CD14-positive monocyte (primary cell): ENCODE measurements around the gene GPRIN3. TPM values are rescaled to one million over a fixed set of nuclear protein-coding genes. Genes with fewer than 3 reads are reported as not detected.

Source experiments
- DNase-seq, 3 donors: peaks; one replicate each; pipeline ENCODE4 v3.0.0-alpha.2; 2011 to 2022
- H2AFZ ChIP-seq: 2 replicates; pipeline ENCODE4 v1.6.0; 2012; ENCODE audit warnings: mild to moderate bottlenecking, low read depth, low read length, inconsistent platforms; ENCODE audit not compliant: insufficient read depth, poor library complexity, severe bottlenecking
- H3K27ac ChIP-seq, 2 donors: 1 replicate in 1 of 2; 2 replicates in 1 of 2; pipeline ENCODE4 v1.5.1; 2012 to 2013; ENCODE audit warnings: low read length in 2 of 2, control low read depth in 1 of 2, inconsistent platforms in 1 of 2, low read depth in 1 of 2, mild to moderate bottlenecking in 1 of 2
- H3K27me3 ChIP-seq, 2 donors: one replicate each; pipeline versions ENCODE4 v1.6.0 to v1.6.1; 2011 to 2013; ENCODE audit warnings: low read length in 2 of 2; ENCODE audit not compliant: control insufficient read depth in 2 of 2, insufficient read depth in 2 of 2
- H3K36me3 ChIP-seq, 2 donors: replicated peaks in 1 of 2; 1 replicate in 1 of 2; 2 replicates in 1 of 2; pipeline versions ENCODE4 v1.5.1 to v1.6.1; 2012 to 2013; ENCODE audit warnings: low read length in 2 of 2, control low read depth in 1 of 2, inconsistent platforms in 1 of 2, mild to moderate bottlenecking in 1 of 2; ENCODE audit not compliant: insufficient read depth in 2 of 2, control insufficient read depth in 1 of 2
- H3K4me1 ChIP-seq, 2 donors: 1 replicate in 1 of 2; 2 replicates in 1 of 2; pipeline versions ENCODE4 v1.5.1 to v1.6.1; 2012 to 2013; ENCODE audit warnings: low read length in 2 of 2, control low read depth in 1 of 2, inconsistent platforms in 1 of 2, mild to moderate bottlenecking in 1 of 2, moderate library complexity in 1 of 2; ENCODE audit not compliant: insufficient read depth in 2 of 2, control insufficient read depth in 1 of 2
- H3K4me2 ChIP-seq: replicated peaks from 2 replicates; pipeline ENCODE3; 2012; ENCODE audit warnings: low read length, moderate library complexity, mild to moderate bottlenecking; ENCODE audit not compliant: poor library complexity, severe bottlenecking; ENCODE audit errors: extremely low read depth
- H3K4me3 ChIP-seq, 3 experiments: fragments of 200-600 bp in 1 of 3; sonication (generic) in 1 of 3; replicated peaks in 1 of 3; 1 replicate in 2 of 3; 2 replicates in 1 of 3; pipeline ENCODE4 v1.5.1; 2011 to 2013; ENCODE audit warnings: low read length in 3 of 3, mild to moderate bottlenecking in 3 of 3, control low read depth in 2 of 3, low read depth in 2 of 3, inconsistent platforms in 1 of 3, moderate library complexity in 1 of 3
- H3K79me2 ChIP-seq: 2 replicates; pipeline ENCODE4 v1.6.0; 2012; ENCODE audit warnings: mild to moderate bottlenecking, control low read depth, inconsistent platforms, low read length, moderate library complexity; ENCODE audit not compliant: insufficient read depth
- H3K9ac ChIP-seq: 2 replicates; pipeline ENCODE4 v1.6.0; 2017; ENCODE audit warnings: low read length, mild to moderate bottlenecking; ENCODE audit not compliant: insufficient read depth, poor library complexity, severe bottlenecking
- H3K9me3 ChIP-seq, 2 donors: replicated peaks in 1 of 2; 1 replicate in 1 of 2; 2 replicates in 1 of 2; pipeline versions ENCODE4 v1.5.1 to v1.6.1; 2012 to 2013; ENCODE audit warnings: low read length in 2 of 2, control low read depth in 1 of 2; ENCODE audit not compliant: control insufficient read depth in 1 of 2, insufficient read depth in 1 of 2
- H4K20me1 ChIP-seq: 2 replicates; pipeline ENCODE4 v1.6.0; 2012; ENCODE audit warnings: mild to moderate bottlenecking, low read length, control low read depth, moderate library complexity; ENCODE audit not compliant: insufficient read depth
- H3K27ac Mint-ChIP-seq, 7 donors: one replicate each; pipeline ENCODE4 v1.8.0; 2020; ENCODE audit warnings: mild to moderate bottlenecking in 7 of 7, mixed read lengths in 7 of 7, moderate library complexity in 6 of 7, inconsistent platforms in 2 of 7
- H3K27me3 Mint-ChIP-seq, 3 donors: one replicate each; pipeline ENCODE4 v1.8.0; 2021 to 2022; ENCODE audit warnings: low read depth in 3 of 3, mild to moderate bottlenecking in 3 of 3, mixed read lengths in 3 of 3, moderate library complexity in 3 of 3, inconsistent platforms in 1 of 3
- H3K36me3 Mint-ChIP-seq, 2 donors: one replicate each; pipeline ENCODE4 v1.8.0; 2020; ENCODE audit warnings: mixed read lengths in 2 of 2, inconsistent platforms in 1 of 2, mild to moderate bottlenecking in 1 of 2
- H3K4me1 Mint-ChIP-seq: one replicate; pipeline ENCODE4 v1.8.0; 2020; ENCODE audit warnings: mild to moderate bottlenecking, mixed read lengths
- H3K4me3 Mint-ChIP-seq, 2 donors: one replicate each; pipeline ENCODE4 v1.8.0; 2020; ENCODE audit warnings: mild to moderate bottlenecking in 2 of 2, mixed read lengths in 2 of 2, moderate library complexity in 1 of 2
- H3K9me3 Mint-ChIP-seq, 7 donors: one replicate each; pipeline ENCODE4 v1.8.0; 2020 to 2022; ENCODE audit warnings: mixed read lengths in 7 of 7, mild to moderate bottlenecking in 6 of 7, moderate library complexity in 6 of 7, inconsistent platforms in 2 of 7
- CTCF ChIP-seq: fragments of 200-600 bp; IDR thresholded peaks from one replicate; pipeline ENCODE4 v1.8.0; 2022; ENCODE audit warnings: antibody characterized with exemption, mild to moderate bottlenecking
- WGBS: methylation state at CpG from one replicate; pipeline ENCODE4 v1.1.5; 2013; ENCODE audit warnings: missing lambda C conversion rate; ENCODE audit not compliant: insufficient coverage; 5-methylcytosine and 5-hydroxymethylcytosine counted together
- intact Hi-C, 2 donors: fragments of 100-400 bp; cut with micrococcal nuclease; formaldehyde crosslinking; loops; one replicate each; pipeline versions ENCODE4 v1.15.0 to v1.15.1; 2023
- polyA plus RNA-seq, 3 donors: library from polyadenylated mRNA; depleted of rRNA in 1 of 3; unstranded in 2 of 3; stranded (reverse) in 1 of 3; fragments of 300-500 nt in 2 of 3; fragments of >200 nt in 1 of 3; fragmentation: Illumina TruSeq in 2 of 3; gene quantifications; 1 replicate in 2 of 3; 2 replicates in 1 of 3; pipeline ENCODE4 v1.2.3, GENCODE V29; 2012 to 2021

GPRIN3 gene
- polyA plus RNA-seq, 3 donors = 1.1 to 3.3 (median 2.3) TPM

GRCh38 chr4:89298788-89299152 lies 8.8 kb downstream of the GPRIN3 start:
- peaks cover 58% of the 10 kb centered on the region for H3K4me1 Mint-ChIP-seq
- H3K79me2 ChIP-seq = peaks cover 12% of the 10 kb centered on the region

GRCh38 chr4:89298155-89298554 lies 9.4 kb downstream of the GPRIN3 start:
- H3K4me1 ChIP-seq = peaks cover 42 to 69% of the 10 kb centered on the region in 2 donors
- no peaks in the 10 kb centered on the region for H3K27me3 ChIP-seq
- peak in 2 of 3 donors; percentile 17 to 43 for DNase-seq
- intact Hi-C loops = loop anchor here in 1 of 2 donors (5.0 kb wide), 1 partner anchor 34 kb away; no protein-coding TSS in a partner anchor
- H2AFZ ChIP-seq = no peak overlapping the region
- Mint-ChIP-seq H3K9me3 (peaks cover 0 to 2% (median 0%) of the 10 kb centered on the region in 7 donors), H3K4me1 (peaks cover 58% of the 10 kb centered on the region), H3K36me3 (peaks cover 0 to 2% of the 10 kb centered on the region in 2 donors), H3K4me3 (peak overlapping the region; percentile 17 to 72), H3K27me3 (peaks cover 0 to 2% (median 2%) of the 10 kb centered on the region in 3 donors), H3K27ac (peak overlapping the region in 6 of 7 donors; percentile 13 to 85 (median 81))
- peaks cover 12% of the 10 kb centered on the region for H3K79me2 ChIP-seq
- H3K9me3 ChIP-seq = no peaks in the 10 kb centered on the region
- WGBS = 0% methylated on average over 1 of the region's 2 CpGs
- H3K4me3 ChIP-seq = peak overlapping the region in 1 of 3 experiments; percentile 0
- no peaks in the 10 kb centered on the region for H3K36me3 ChIP-seq
- H4K20me1 ChIP-seq = no peaks in the 10 kb centered on the region
- no peak overlapping the region for H3K9ac ChIP-seq
- TF ChIP-seq CTCF = no peak
- peak overlapping the region in 1 of 2 donors; percentile 2 for H3K27ac ChIP-seq
- peak overlapping the region; percentile 75 for H3K4me2 ChIP-seq

More at GRCh38 chr4:89298788-89299152, 8.8 kb downstream of the GPRIN3 start:
- peaks cover 0 to 2% (median 2%) of the 10 kb centered on the region in 3 donors for H3K27me3 Mint-ChIP-seq
- H3K27ac Mint-ChIP-seq = peak overlapping the region in 6 of 7 donors; percentile 60 to 86 (median 70)
- intact Hi-C loops = loop anchor here in 1 of 2 donors (5.0 kb wide), 1 partner anchor 34 kb away; no protein-coding TSS in a partner anchor
- peaks cover 0 to 2% (median 0%) of the 10 kb centered on the region in 7 donors for H3K9me3 Mint-ChIP-seq
- H3K27ac ChIP-seq = peak overlapping the region in 1 of 2 donors; percentile 63
- peak overlapping the region; percentile 76 to 98 for H3K4me3 Mint-ChIP-seq
- DNase-seq = no peak
- H3K4me1 ChIP-seq = peaks cover 46 to 68% of the 10 kb centered on the region in 2 donors
- H3K27me3 ChIP-seq = no peaks in the 10 kb centered on the region
- H2AFZ ChIP-seq = peak overlapping the region; percentile 71
- H3K4me3 ChIP-seq = peak overlapping the region; percentile 23 to 84 (median 74)
- peak overlapping the region; percentile 75 for H3K4me2 ChIP-seq
- no CpG with 5 or more reads among the region's 2 CpGs for WGBS
- H3K36me3 Mint-ChIP-seq = peaks cover 0 to 2% of the 10 kb centered on the region in 2 donors
- peak; percentile 23 for TF ChIP-seq CTCF
- no peaks in the 10 kb centered on the region for H3K9me3 ChIP-seq
- H3K9ac ChIP-seq = peak overlapping the region; percentile 41
- no peaks in the 10 kb centered on the region for H4K20me1 ChIP-seq
- no peaks in the 10 kb centered on the region for H3K36me3 ChIP-seq
